ENCODE measurements around the gene DYNC1H1. TPM values are rescaled to one million over a fixed set of nuclear protein-coding genes. Genes with fewer than 3 reads are reported as not detected.

Gene DYNC1H1
- 100 to 1,000 TPM; 324 to 350 (median 327) TPM for polyA plus RNA-seq (ENCODE audit: insufficient read length in 3 of 3)

DNA sequence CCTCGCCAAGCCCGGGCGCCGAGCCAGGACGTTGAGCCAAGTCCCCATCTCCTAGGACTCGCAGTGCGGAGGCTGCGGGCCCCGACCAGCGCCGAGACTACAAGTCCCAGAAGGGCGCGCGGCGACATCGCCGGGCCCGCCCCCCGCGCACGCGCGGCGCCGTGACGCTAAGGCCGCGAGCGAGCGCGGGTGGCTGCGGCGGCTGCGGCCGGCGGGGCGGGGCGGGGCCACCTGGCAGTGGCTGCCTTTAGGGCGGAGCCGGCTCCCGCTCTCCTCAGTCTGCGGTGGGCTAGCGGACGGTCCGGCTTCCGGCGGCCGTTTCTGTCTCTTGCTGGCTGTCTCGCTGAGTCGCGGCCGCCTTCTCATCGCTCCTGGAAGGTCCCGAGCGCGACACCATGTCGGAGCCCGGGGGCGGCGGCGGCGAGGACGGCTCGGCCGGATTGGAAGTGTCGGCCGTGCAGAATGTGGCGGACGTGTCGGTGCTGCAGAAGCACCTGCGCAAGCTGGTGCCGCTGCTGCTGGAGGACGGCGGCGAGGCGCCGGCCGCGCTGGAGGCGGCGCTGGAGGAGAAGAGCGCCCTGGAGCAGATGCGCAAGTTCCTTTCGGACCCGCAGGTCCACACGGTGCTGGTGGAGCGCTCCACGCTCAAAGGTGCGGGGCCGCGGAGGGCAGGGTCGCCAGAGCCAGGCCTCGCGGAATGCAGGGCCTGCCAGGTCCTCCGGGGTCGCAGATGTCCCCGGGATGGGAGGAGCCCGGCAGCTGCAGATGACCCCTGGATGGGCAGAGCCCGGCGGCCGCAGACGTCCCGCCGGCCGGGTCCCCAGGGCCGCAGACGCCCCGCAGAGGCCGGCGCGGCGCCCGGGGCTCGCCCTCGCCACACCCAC is at the start of gene DYNC1H1:
Gene DYNC1H1 (plus strand): TSS at position 277 of the 884 bp plus-strand sequence. CDS start 119 bp downstream, at position 396.
- peak; percentile 75 to 83 (median 82) for DNase-seq (ENCODE audit: low read depth in 3 of 3, low spot score in 2 of 3)

DNA sequence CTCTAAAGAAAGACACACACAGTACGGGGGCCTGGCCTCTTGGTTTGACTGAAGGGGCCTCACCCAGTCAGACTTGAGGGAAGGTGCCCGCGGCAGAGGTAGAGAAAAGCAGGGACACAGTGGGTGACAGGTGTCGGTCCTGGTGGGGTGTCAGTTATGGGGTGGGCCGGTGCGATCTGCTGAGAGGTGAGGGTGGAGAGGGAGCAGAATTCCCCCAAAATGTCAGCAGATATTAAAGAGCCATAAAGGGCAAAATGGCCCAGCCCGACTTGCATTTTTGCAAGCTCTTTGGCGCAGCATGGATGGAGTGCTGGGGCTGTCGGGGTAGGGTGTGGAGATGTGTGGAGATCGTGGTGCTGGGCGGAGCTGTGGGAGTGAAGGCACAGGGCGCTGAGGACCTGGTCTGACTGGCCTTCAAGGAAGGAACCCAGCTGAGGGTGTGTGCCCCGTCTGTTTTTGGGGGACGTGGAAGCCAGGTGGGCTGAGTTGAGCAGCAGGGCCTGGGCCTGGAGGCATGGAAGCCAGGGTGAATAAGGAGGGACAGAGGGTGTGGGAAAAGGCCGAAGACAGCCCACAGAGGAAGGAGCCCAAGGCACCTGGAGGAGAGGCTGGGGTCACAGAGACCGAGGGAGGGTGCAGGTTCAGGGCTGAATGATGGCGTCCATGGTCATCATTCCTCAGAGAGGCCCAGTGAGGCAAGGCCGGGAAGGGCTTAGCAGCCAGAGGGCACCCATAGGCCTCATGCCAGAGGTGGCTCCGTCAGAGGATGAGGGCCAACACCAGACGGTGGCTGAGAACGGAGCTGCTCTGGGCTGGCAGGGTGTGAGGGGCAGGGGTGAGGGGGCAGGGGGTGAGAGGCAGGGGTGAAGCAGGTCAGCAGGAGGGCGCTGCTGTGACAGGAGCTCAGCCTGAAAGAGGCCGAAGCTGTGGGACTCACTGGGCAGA is 48.2 kb upstream of the DYNC1H1 start:
- no peak for DNase-seq (ENCODE audit: low read depth in 3 of 3, low spot score in 2 of 3)

DNA sequence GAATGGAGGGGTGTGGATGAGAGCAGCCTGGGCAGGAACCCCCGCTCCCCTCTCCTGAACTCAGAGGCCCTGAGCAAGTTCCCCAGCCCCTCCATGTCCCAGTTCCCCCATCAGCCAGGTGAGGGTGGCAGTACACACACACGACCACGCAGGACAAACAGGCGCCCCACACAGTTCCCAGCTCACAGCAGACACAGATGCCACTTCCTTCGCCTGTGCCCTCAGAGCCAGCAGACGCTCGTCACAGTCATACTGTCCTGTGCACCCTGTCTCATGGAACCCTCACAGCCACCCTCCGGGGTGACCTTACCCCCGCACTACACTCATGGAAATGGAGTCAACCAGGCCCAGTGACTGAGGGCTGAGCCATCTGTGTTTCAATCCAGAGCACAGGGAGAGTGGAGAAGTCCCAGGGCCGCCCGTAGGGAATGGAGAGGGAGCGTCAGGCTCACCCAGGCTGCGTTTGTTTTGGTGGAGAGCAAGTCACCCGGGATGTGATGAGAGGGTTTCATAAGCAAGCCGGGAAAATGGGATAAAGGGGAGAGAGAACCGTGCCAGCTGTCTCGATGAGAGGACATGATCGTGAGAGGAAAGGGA is 47.5 kb upstream of the DYNC1H1 start:
- no peak for DNase-seq (ENCODE audit: low read depth in 3 of 3, low spot score in 2 of 3)

DNA sequence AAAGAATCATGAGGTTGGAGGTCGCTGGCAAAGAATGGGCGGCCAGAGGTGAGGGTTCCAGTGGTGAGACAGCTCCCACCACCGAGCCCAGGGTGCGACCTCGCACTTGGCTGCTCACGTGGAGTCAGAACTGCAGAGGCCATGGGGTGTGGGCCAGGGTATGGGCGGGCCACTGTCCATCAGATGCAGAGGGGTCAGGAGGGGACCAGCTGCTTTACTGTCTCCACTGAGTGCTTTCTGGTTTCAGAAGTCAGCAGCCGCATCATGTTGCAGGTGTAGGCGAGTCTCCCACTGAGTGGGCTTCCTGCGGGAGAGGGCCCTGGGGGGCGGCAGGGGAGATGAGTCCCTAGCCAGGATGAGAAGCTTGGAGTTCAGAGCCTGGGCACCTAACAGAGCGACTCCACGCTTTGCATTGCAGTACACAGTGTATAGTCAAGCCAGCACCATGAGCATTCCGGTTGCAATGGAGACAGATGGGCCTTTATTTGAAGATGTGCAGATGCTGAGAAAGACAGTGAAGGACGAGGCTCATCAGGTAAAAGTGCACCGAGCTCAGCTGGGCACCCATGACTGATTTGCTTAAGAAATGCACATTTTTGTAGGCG is 46.9 kb upstream of the DYNC1H1 start:
- no peak for DNase-seq (ENCODE audit: low read depth in 3 of 3, low spot score in 2 of 3)

DNA sequence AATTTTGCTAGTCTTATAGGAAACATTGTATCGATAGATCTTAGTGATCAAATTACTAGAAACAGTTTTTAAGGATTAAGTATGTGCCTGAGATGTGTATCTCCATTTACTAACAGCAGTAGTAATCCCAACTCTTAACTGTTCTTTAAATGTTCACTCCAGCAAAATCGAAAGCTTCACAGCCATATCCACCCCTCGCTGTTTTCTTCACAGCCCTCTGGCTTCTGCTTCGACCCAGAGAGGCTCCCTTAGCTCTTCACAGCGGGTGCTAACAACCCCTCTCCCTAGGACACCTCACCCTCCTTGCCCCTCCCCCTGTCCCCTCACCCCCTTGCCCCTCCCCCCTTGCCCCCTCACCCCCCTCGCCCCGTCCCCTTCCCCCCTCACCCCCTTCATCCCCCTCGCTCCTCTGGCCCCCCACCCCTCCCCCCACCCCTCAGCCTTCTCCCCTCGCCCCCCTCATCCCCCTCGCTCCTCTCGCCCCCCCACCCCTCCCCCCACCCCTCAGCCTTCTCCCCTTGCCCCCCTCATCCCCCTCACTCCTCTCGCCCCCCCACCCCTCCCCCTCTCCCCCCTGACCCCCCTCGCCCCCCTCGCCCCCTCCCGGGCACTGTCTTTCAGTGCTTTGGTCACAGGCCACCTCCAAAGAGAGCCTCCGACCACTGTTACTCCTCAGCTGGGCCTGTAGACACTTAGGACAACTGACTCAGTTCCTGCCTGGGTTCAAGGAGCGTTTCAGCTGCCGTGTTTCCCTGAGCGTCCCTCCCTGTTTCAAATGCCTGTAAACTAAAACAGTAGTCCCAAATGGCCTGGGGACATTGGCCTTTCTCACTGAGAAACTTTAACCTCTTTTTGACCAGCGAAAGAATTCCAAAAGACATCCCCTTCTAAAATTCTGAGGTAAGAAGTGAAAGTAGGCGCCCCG is 46.0 kb upstream of the DYNC1H1 start:
- DNase-seq (ENCODE audit: low read depth in 3 of 3, low spot score in 2 of 3), result no peak

DNA sequence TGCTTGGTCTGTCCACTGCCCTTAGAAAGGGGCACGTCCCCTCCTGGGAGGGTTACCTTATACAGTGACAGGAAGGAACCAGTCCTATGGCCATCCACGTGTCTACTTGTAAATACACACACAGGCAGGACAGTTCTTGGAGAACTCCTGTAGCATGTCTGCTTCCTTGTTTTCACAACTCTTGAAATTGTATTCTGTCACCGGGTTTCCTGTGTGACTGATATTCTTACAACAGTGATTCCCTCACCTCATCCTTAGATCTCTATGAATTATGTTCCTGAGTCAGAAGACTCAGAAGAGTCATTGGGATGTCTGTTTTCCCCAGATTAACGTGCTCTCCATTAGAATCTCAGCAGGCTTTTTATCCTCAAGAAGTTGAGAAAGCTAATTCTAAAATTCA is 44.1 kb upstream of the DYNC1H1 start:
- DNase-seq (ENCODE audit: low read depth in 3 of 3, low spot score in 2 of 3), result no peak

DNA sequence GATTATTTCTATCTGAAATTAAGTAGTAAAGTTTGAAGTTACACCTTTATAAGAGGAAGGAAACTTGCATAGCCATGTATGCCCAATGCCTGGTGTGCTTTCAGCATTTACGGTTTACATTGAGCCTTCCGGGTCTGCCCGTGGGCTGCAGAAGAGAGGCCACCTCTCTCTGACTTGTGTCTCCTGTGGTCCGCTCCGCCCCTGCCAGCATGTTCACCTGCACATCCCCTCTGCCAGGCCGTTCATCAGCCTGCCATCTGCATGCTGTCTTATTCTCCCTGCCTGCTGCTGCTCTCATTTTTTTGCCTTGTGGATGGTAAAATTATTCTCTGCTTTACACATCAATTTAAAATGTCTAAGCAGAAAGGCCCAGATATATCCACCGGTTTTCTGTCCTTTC is 41.5 kb upstream of the DYNC1H1 start:
- no peak for DNase-seq (ENCODE audit: low read depth in 3 of 3, low spot score in 2 of 3)

DNA sequence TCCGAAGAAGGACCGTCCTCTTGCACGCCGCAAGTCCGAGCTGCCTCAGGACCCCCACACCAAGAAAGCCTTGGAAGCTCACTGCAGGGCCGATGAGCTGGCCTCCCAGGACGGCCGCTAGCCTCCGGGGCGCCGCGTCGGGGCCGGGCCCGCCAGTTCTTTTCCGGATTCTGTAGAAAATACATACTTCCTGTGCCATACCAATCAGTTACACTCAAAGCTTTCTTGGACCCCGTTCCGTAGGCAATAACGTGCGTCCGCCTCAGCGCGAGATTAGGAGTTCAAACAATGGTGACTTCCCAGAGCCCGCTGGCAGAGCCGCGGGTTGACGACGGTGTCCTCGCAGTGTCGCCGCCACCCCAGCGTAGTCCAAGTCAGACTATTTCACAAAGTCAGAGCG is 39.2 kb upstream of the DYNC1H1 start:
- DNase-seq (ENCODE audit: low read depth in 3 of 3, low spot score in 2 of 3), result no peak

DNA sequence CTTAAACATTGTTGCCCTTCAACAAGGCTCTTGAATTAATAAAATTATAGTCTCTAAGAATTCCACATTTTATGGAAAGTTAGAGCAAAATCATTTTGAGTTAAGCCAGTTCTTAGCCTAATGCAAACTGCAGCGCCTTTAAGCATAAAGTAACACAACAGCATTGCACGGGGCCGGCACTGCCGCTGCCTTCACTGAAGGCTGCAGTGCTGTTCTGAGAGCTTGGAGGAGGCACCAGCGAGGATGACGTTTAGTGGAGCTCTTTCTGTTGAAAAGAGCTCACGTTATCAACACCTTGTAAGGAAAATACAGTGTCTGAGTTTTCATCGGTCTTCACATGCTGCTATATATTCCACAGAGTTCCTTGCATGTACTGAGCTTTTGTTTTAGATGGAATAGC is 38.3 kb upstream of the DYNC1H1 start:
- DNase-seq (ENCODE audit: low read depth in 3 of 3, low spot score in 2 of 3), result no peak

DNA sequence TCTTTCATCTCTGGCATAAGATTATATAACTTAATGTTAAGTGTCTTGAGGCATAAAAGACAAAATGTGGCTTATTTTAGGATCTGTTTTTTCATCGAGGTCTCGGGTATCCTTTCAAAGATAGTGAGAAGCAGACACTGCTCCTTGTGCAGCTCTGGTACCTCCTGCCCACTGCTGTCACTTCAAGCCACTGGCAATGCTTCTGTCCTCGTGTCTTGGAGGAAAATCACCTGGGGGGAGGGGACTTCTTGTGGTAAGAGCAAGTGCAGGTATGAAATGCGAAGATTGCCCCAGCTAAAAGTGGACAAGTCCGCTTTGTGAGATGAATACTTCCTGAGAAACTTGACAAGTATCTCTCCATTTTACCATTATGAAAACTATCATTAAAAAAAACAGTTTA is 37.8 kb upstream of the DYNC1H1 start:
- DNase-seq (ENCODE audit: low read depth in 3 of 3, low spot score in 2 of 3), result no peak

DNA sequence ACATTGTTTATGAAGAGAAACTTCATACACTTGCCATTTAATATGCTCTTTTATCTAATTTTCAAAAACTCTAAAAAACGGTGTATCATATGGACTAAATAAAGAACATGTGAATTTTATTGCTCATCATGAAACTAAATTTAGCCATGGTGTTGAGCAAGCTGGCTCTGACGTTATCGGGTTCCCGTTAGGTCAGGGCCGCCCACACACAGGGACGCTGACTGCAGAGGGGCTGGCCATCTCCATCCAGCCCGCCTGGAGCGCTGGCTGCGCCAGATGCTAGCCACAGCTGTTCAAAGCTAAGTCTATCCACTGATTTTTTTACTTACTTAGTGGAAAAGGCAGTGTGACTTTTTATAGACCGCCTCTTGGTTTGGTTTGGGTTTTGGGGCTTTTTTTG is 36.5 kb upstream of the DYNC1H1 start:
- DNase-seq (ENCODE audit: low read depth in 3 of 3, low spot score in 2 of 3), result peak in 1 of 3 donors; percentile 45

DNA sequence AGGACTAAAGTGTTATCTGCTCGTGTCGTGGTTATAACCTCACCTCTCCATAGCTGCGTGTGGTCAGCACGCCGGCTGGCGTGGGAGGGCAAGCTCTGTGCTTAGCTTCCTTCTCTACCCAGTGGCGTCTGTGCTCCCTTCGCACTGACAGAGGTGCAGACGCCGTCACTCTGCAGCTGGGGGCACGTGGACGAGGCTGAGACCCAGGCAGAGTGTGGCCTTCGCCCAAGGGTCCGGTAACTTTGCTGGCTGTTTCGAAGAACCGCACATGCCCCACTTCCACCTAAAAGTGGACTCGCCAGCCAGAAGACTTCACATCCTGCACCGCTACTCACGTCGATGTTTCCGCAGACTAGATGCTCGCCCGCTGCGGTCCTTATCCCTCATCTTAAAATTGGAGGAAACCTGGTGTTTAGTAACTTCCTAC is 35.9 kb upstream of the DYNC1H1 start:
- DNase-seq (ENCODE audit: low read depth in 3 of 3, low spot score in 2 of 3), result no peak

DNA sequence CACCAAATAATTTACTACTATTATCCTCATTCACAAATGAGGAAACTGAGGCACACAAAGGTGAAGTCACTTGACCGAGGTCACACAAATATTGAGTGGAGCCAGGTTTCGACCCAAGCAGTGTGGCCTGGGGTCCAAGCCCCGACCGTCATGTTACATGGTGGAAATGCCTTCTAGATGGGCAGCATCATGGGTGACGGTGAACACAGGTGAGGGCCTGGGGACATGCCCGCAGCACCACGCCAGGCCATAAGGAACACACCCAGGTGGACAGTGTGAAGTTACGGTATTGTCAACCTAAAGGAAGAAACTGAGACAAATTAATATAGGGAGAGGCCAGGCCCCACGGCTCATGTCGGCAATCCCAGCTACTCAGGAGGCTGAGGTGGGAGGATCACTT is 35.3 kb upstream of the DYNC1H1 start:
- no peak for DNase-seq (ENCODE audit: low read depth in 3 of 3, low spot score in 2 of 3)

DNA sequence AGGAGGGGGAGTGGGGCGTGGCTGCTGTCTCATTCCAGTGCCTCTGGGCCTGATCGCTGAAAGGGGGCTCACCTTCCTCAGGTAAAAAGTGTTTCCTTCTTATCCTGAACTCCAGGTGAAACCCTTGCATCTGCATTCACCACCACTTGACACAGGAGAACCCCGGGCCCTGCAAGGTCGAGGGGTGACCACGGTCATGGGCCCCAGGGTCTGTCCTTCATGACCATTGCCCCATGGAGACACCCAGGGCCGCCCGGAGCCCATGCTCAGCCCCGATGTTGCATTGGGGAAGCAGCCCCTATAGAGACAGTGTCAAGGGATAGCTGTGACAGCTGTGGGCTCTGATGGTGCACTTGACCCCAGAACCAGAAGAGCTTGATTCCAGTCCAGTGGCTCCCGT is 34.4 kb upstream of the DYNC1H1 start:
- no peak for DNase-seq (ENCODE audit: low read depth in 3 of 3, low spot score in 2 of 3)

DNA sequence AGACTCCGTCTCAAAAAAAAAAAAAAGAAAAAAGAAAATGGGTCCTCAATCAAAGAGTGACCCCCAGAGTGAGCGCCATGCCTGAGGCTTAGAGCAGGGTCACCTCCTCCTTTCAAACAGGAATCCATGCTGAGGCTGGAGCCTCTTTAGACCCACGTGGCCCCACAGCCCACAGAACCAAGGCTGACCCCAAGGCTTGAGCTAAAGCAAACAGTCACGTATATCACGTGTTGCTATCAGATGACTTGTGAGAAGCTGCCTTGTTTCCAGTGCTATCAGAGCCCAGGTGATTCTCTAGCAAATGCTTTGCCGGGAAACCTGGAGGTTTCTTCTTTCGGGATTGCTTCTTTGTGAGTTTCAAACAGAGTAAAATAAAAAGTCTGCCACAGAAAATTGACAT is 31.7 kb upstream of the DYNC1H1 start:
- no peak for DNase-seq (ENCODE audit: low read depth in 3 of 3, low spot score in 2 of 3)

DNA sequence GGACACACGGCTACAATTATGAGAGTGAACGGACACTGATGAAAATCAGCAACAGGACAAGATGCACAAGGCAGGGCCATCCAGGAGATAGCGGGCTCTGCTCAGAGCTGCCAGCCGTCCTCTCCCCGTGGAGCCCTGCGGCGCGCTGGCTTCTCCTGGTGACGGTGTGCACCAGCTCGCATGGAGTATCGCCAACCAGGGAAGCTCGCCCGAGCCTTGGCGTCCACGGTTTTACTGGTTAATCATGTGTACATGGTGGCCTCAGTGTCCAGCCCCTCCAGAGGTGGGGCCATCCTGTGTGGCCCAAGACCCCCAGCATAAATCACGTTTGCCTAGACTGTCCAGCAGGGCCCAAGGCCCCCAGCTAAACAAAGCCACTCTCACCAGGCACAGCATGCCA is 31.2 kb upstream of the DYNC1H1 start:
- DNase-seq (ENCODE audit: low read depth in 3 of 3, low spot score in 2 of 3), result no peak

DNA sequence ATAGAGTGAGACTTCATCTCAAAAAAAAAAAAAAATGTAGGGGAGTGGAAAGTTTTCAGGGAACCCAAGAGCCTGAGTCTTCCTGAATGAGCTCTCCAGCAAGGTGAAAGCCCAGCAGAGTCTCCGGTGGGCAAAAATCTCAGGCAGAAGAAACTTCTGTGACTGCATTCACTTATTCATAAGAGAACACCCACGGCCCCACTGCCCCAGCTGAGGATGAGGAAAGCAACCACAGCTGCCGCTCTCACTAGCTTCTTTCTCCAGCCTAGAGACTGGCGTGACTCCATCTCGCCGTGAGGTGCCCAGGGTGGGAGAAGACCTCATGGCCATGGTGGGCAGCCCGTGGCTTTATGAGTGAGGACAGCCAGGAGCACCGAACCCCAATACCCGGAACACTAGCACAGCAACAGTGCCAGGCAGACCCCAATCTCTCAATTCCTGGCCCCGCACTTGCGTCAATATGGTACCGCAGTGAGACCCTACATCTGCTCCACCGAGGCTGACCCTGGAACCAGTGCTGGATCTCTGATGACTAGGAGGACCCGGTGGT is 29.7 kb upstream of the DYNC1H1 start:
- DNase-seq (ENCODE audit: low read depth in 3 of 3, low spot score in 2 of 3), result no peak

DNA sequence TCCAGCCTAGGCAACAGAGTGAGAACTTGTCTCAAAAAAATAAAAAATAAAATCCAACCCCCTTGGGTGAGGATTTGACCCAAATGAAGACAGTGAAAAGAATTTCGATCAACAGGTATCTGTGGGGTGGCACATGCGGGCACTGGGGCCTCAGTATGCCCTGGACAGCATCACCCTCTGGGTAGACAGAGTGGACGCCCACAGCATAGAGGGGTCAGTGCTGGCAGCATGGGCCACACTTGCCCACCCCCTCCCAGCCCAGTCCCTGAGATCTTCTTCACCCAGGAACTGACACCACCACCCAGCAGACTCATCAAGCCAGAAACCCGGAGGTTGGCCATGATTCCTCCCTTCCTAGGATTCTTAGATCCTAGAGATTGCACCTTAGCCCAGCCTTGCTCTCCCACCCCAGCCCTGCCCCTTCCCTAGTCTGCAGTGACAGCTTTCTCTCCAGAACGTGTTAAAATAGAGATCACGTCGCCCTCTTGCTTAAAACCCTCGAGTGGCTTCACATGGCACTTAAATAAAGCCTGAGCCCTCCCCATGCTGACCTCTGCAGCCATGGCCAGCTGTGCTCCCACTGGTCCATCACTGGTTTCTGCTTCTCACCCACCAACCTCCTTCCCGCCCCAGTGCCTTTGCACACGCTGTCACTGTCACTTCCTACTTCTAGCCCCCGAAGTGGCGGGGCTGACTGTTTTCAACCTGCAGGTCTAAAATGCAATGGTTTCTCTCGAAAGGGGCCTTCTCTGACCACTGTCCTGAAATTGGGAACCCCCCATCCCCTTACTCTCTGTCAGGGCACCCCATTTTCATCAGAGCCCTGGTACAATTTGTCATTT is 26.2 kb upstream of the DYNC1H1 start:
- DNase-seq (ENCODE audit: low read depth in 3 of 3, low spot score in 2 of 3), result no peak
